Pancreas (tissue), 10 donors: ENCODE results near the gene SUPT20HL1. TPM values are rescaled to one million over a fixed set of nuclear protein-coding genes. Genes with fewer than 3 reads are reported as not detected.
"Not testable (repeated sequence)": the region's sequence is repeated elsewhere in the genome, so short reads cannot be mapped to it uniquely, and the experiment has no call there.

Experiments
- ATAC-seq, 4 donors: fragments of 200-7000 bp; cut with Tn5 transposase; one replicate each; pipeline versions ENCODE4 v1.8.0 to v1.9.1; 2020; ENCODE audit warnings: mild to moderate bottlenecking in 4 of 4, moderate library complexity in 4 of 4
- DNase-seq, 6 donors: peaks; one replicate each; pipeline ENCODE4 v3.0.0-alpha.2; 2020
- FAIRE-seq: peaks from 2 replicates; lab custom pipeline; 2012; peaks lifted over from hg19 to GRCh38; lab: Jason Lieb, UNC
- H3K27ac ChIP-seq, 4 donors: fragments of 200-600 bp; sonication (generic); 1 replicate in 3 of 4; 2 replicates in 1 of 4; pipeline versions ENCODE4 v1.5.0 to v1.8.0; 2020
- H3K27me3 ChIP-seq, 4 donors: fragments of 200-600 bp; one replicate each; pipeline ENCODE4 v1.8.0; 2021
- H3K36me3 ChIP-seq, 3 donors: fragments of 200-600 bp; sonication (generic) in 1 of 3; one replicate each; pipeline versions ENCODE4 v1.5.0 to v1.8.0; 2020 to 2021
- H3K4me1 ChIP-seq, 3 donors: fragments of 200-600 bp; one replicate each; pipeline ENCODE4 v1.8.0; 2021
- H3K4me3 ChIP-seq, 4 donors: fragments of 200-600 bp; sonication (generic) in 2 of 4; one replicate each; pipeline versions ENCODE4 v1.5.0 to v1.8.0; 2020 to 2021
- H3K9me3 ChIP-seq, 4 donors: fragments of 200-600 bp; one replicate each; pipeline ENCODE4 v1.8.0; 2021
- CTCF ChIP-seq, 4 donors: fragments of 200-600 bp; sonication (generic) in 3 of 4; IDR thresholded peaks; one replicate each; pipeline versions ENCODE4 v1.5.0 to v1.8.0; 2021; ENCODE audit warnings: antibody characterized with exemption in 4 of 4
- WGBS, 2 donors: extraction: QIAGEN DNeasy Blood & Tissue Kit; methylation state at CpG; one replicate each; pipeline ENCODE4 v1.1.7; 2013; 5-methylcytosine and 5-hydroxymethylcytosine counted together
- intact Hi-C, 3 donors: fragments of 100-400 bp; cut with DNase I; formaldehyde crosslinking; loops; one replicate each; pipeline versions ENCODE4 v1.11.1 to v1.14.2; 2022
- polyA plus RNA-seq, 2 donors: library from polyadenylated mRNA; stranded (reverse); fragments of 200-250 nt; gene quantifications; one replicate each; pipeline ENCODE4 v1.2.3, GENCODE V29; 2013
- total RNA-seq, 6 donors: library from RNA; stranded (reverse); fragmentation: NEBNext Ultra II Directional in 4 of 6; extraction: Animal tissue kit (Norgen Biotek cat#: 25700) in 4 of 6; gene quantifications; one replicate each; pipeline versions ENCODE4 v1.2.1 to v1.2.4, GENCODE V29; 2021 to 2023
- donor health status: healthy with polysubstance abuse.
- donor health status: DM: no; HTN: no; CAD: no; lungs with moderate emphysema.
- donor health status: DM: no; HTN: no; CAD: no.
- donor health status: control.
- donor health status: control.
- donor health status: Bipolar disorder and iron deficiency.
- donor health status: DM: yes; HTN: yes; CAD: no.
- donor health status: DM: no; HTN: no; CAD: no.
- donor health status: DM: no; HTN: no; CAD: no.
- donor health status: DM: yes; HTN: yes; CAD: no.

SUPT20HL1 gene
- not detected for total RNA-seq
- polyA plus RNA-seq = not detected

- no peak for FAIRE-seq
- ATAC-seq = no peak
- no peak for TF ChIP-seq CTCF (IDR thresholded peaks at IDR 0.05)
- H3K4me3 ChIP-seq = no peak within 1 kb of the TSS
- intact Hi-C loops = no loop called here
- H3K36me3 ChIP-seq = no peaks in the 10 kb centered on the region
- no peaks in the 10 kb centered on the region for H3K4me1 ChIP-seq
- WGBS, 2 donors = 80 to 82% methylated on average over 3 of the region's 3 CpGs
- no peaks in the 10 kb centered on the region for H3K9me3 ChIP-seq
- peaks cover 0 to 3% (median 0%) of the 10 kb centered on the region in 4 donors for H3K27me3 ChIP-seq
- DNase-seq = no peak
- no peak within 1 kb of the TSS for H3K27ac ChIP-seq
Observed at GRCh38 chrX:24360272-24360671, at the start of gene SUPT20HL1. Gene SUPT20HL1, plus strand, starts transcription at chrX:24360639. Its CDS starts 2,122 bp downstream, at chrX:24362761.

- H3K9me3 ChIP-seq, FAIRE-seq: not testable (repeated sequence)
Observed at GRCh38 chrX:24310916-24311315, 49.5 kb upstream of the SUPT20HL1 start.

GRCh38 chrX:24311507-24312248 is 48.8 kb upstream of the SUPT20HL1 start:
- DNase-seq = peak in 1 of 6 donors; percentile 44
- H3K9me3 ChIP-seq, intact Hi-C loops, FAIRE-seq, H3K4me3 ChIP-seq, H3K27ac ChIP-seq, ATAC-seq, H3K4me1 ChIP-seq, H3K36me3 ChIP-seq, H3K27me3 ChIP-seq: not testable (repeated sequence)
- 79 to 83% methylated on average over 19 to 21 of the region's 22 CpGs for WGBS, 2 donors

More at GRCh38 chrX:24310916-24311315, 49.5 kb upstream of the SUPT20HL1 start:
- H3K27ac ChIP-seq, H3K4me3 ChIP-seq, H3K4me1 ChIP-seq, H3K36me3 ChIP-seq, DNase-seq, H3K27me3 ChIP-seq, intact Hi-C loops: not testable (repeated sequence)
- peak in 1 of 4 donors; percentile 26 for ATAC-seq
- 49 to 63% methylated on average over 3 of the region's 3 CpGs for WGBS, 2 donors

GRCh38 chrX:24312249-24312607 is 48.2 kb upstream of the SUPT20HL1 start:
- H3K4me1 ChIP-seq, H3K9me3 ChIP-seq, intact Hi-C loops, H3K4me3 ChIP-seq, H3K27ac ChIP-seq, FAIRE-seq, H3K27me3 ChIP-seq, H3K36me3 ChIP-seq, DNase-seq: not testable (repeated sequence)
- ATAC-seq = peak in 1 of 4 donors; percentile 21
- 71 to 83% methylated on average over 3 of the region's 6 CpGs for WGBS, 2 donors

- no peak for FAIRE-seq
- Histone ChIP-seq H3K4me1 (no peaks in the 10 kb centered on the region), H3K36me3 (no peaks in the 10 kb centered on the region), H3K27ac (no peak within 1 kb of the TSS), H3K4me3 (no peak within 1 kb of the TSS), H3K9me3 (no peaks in the 10 kb centered on the region), H3K27me3 (no peaks in the 10 kb centered on the region)
- no peak for ATAC-seq
- intact Hi-C loops = no loop called here
- WGBS, 2 donors = 85 to 95% methylated on average over 39 of the region's 39 CpGs
- no peak for TF ChIP-seq CTCF (IDR thresholded peaks at IDR 0.05)
- no peak for DNase-seq
Observed at GRCh38 chrX:24314019-24314635, 46.3 kb upstream of the SUPT20HL1 start, which contains the start of gene SUPT20HL2. Gene SUPT20HL2, minus strand, starts transcription at chrX:24314069. Its CDS starts 754 bp downstream, at chrX:24313315.

GRCh38 chrX:24316111-24316510 is 44.3 kb upstream of the SUPT20HL1 start:
- FAIRE-seq = no peak
- WGBS, 2 donors = 88 to 90% methylated on average over 1 of the region's 1 CpG
- no peak for TF ChIP-seq CTCF (IDR thresholded peaks at IDR 0.05)
- ATAC-seq = no peak
- intact Hi-C loops = no loop called here
- no peaks in the 10 kb centered on the region for H3K27me3 ChIP-seq
- no peak overlapping the region for H3K4me3 ChIP-seq
- H3K9me3 ChIP-seq = no peaks in the 10 kb centered on the region
- no peaks in the 10 kb centered on the region for H3K4me1 ChIP-seq
- H3K36me3 ChIP-seq = no peaks in the 10 kb centered on the region
- H3K27ac ChIP-seq = no peak overlapping the region
- no peak for DNase-seq
